GM12878 (cell line): ENCODE results near the gene SUPT7L.

Source experiments
- CBX5 ChIP-seq: sonication (generic); IDR thresholded peaks from 2 replicates; pipeline ENCODE4 v1.6.1; 2016; ENCODE audit warnings: low read depth, moderate library complexity, mild to moderate bottlenecking, inconsistent platforms
- CTCF ChIP-seq, 3 experiments: IDR thresholded peaks in 2 of 3; conservative IDR thresholded peaks in 1 of 3; 2 replicates each; pipeline ENCODE4 v1.5.1; 2011; ENCODE audit warnings: low read depth in 3 of 3, low read length in 3 of 3, mild to moderate bottlenecking in 3 of 3, control low read depth in 2 of 3, moderate library complexity in 2 of 3, inconsistent platforms in 1 of 3, mixed read lengths in 1 of 3; ENCODE audit not compliant: control insufficient read depth in 2 of 3, insufficient read depth in 1 of 3; ENCODE audit errors: extremely low read depth in 1 of 3
- JUNB ChIP-seq: IDR thresholded peaks from 2 replicates; pipeline ENCODE4 v1.6.1; 2016; ENCODE audit warnings: antibody characterized with exemption, mild to moderate bottlenecking
- MEF2A ChIP-seq: IDR thresholded peaks from 2 replicates; pipeline ENCODE4 v1.6.1; 2011; ENCODE audit warnings: low read depth, mild to moderate bottlenecking, low read length, moderate library complexity; ENCODE audit not compliant: insufficient read depth
- NFYB ChIP-seq: IDR thresholded peaks from 2 replicates; pipeline ENCODE4 v1.6.1; 2011; ENCODE audit warnings: low read depth, mild to moderate bottlenecking, low read length, improper control_type of control experiment, moderate library complexity; ENCODE audit not compliant: insufficient read depth
- POLR2AphosphoS5 ChIP-seq: IDR thresholded peaks from 2 replicates; pipeline ENCODE4 v1.6.1; 2011; ENCODE audit warnings: mild to moderate bottlenecking, low read length, inconsistent platforms
- SUZ12 ChIP-seq: fragments of 200-600 bp; sonication (generic); IDR thresholded peaks from one replicate; pipeline ENCODE4 v1.6.1; 2018; ENCODE audit warnings: antibody characterized with exemption, mild to moderate bottlenecking; ENCODE audit not compliant: unreplicated experiment
- TAF1 ChIP-seq: IDR thresholded peaks from 2 replicates; pipeline ENCODE4 v1.6.1; 2011; ENCODE audit warnings: mild to moderate bottlenecking, low read depth, low read length, borderline replicate concordance
- ZNF592 ChIP-seq: fragments of 450-650 bp; IDR thresholded peaks from 2 replicates; pipeline ENCODE4 v1.6.1; 2017; ENCODE audit warnings: mild to moderate bottlenecking, moderate library complexity
- ZNF622 ChIP-seq: fragments of 450-650 bp; IDR thresholded peaks from 2 replicates; pipeline ENCODE4 v1.6.1; 2017; ENCODE audit warnings: mild to moderate bottlenecking, inconsistent platforms
- TF ChIP-seq, protein P1 (sequence below): IDR thresholded peaks from 2 replicates; pipeline ENCODE4 v1.6.1; 2011; ENCODE audit warnings: mild to moderate bottlenecking, low read depth, low read length, moderate library complexity; ENCODE audit not compliant: insufficient replicate concordance

- TF ChIP-seq POLR2AphosphoS5 (no peak), CTCF (IDR thresholded peaks at IDR 0.05 in 2 of 3, conservative IDR thresholded peaks at IDR 0.05 in 1 of 3; ENCODE audit: control insufficient read depth in 2 of 3, extremely low read depth in 1 of 3, insufficient read depth in 1 of 3, low read depth in 3 of 3, low read length in 3 of 3) (no peak), MEF2A (no peak), NFYB (no peak), ZNF592 (no peak), JUNB (no peak), ZNF622 (no peak), TAF1 (no peak), CBX5 (no peak), SUZ12 (no peak)
- TF ChIP-seq, protein P1, sequence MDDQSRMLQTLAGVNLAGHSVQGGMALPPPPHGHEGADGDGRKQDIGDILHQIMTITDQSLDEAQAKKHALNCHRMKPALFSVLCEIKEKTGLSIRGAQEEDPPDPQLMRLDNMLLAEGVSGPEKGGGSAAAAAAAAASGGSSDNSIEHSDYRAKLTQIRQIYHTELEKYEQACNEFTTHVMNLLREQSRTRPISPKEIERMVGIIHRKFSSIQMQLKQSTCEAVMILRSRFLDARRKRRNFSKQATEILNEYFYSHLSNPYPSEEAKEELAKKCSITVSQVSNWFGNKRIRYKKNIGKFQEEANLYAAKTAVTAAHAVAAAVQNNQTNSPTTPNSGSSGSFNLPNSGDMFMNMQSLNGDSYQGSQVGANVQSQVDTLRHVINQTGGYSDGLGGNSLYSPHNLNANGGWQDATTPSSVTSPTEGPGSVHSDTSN = no peak
Observed at GRCh38 chr2:27680571-27680970, 17.2 kb upstream of the SUPT7L start.
